T-helper 2 cell treated with Interferon-gamma antibody and Interleukin-4, amounts not matched to agents 5 μg/mL and 100 μg/mL, for 36 hours (primary cell): ENCODE results near the gene CALHM5.

Experiments
- DNase-seq: peaks from one replicate; pipeline ENCODE4 v3.0.0; 2021; ENCODE audit warnings: low spot score
- H3K27ac Mint-ChIP-seq: one replicate; pipeline ENCODE4 v1.8.0; 2021; ENCODE audit warnings: mild to moderate bottlenecking, mixed read lengths
- H3K27me3 Mint-ChIP-seq: one replicate; pipeline ENCODE4 v1.8.0; 2021; ENCODE audit warnings: low read depth, mixed read lengths
- H3K36me3 Mint-ChIP-seq: one replicate; pipeline ENCODE4 v1.8.0; 2021; ENCODE audit warnings: low read depth, mixed read lengths
- H3K4me1 Mint-ChIP-seq: one replicate; pipeline ENCODE4 v1.8.0; 2021; ENCODE audit warnings: low read depth, mixed read lengths
- H3K4me3 Mint-ChIP-seq: one replicate; pipeline ENCODE4 v1.8.0; 2022; ENCODE audit warnings: mild to moderate bottlenecking, moderate library complexity, mixed read lengths
- H3K9me3 Mint-ChIP-seq: one replicate; pipeline ENCODE4 v1.8.0; 2021; ENCODE audit warnings: mixed read lengths

CALHM5 gene

DNA sequence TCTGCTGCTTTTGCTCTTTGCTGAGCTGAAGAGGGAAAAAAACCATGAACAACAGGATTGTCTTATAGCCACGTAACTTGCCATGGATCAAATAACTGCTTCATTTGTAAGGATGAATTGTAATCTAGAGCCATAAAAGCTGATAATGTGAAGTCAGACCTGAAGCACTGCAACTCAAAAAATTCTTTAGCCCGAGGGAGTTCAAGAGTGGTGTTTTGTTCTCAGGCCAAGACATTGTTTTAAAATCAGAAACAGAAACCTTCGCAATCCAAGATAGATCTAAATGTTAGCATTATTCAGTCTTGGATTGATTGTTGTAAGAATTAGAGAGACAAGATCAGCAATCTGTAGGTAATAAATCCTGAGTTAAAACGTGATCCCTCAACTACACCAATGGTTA is 34.2 kb downstream of the CALHM5 start, which contains the start of gene TRAPPC3L:
TRAPPC3L (minus strand) TSS at position 34 of the 400 bp plus-strand sequence. CDS start 170 bp downstream, outside the sequence.
- Mint-ChIP-seq H3K27ac (no peak within 1 kb of the TSS), H3K4me1 (no peaks in the 10 kb centered on the region), H3K27me3 (peaks cover 36% of the 10 kb centered on the region), H3K4me3 (no peak within 1 kb of the TSS), H3K9me3 (no peaks in the 10 kb centered on the region), H3K36me3 (no peaks in the 10 kb centered on the region)
- no peak for DNase-seq

GRCh38 chr6:116547358-116547757 is 35.9 kb downstream of the CALHM5 start:
- Mint-ChIP-seq H3K27ac (no peak overlapping the region), H3K36me3 (no peaks in the 10 kb centered on the region), H3K4me3 (no peak overlapping the region), H3K9me3 (no peaks in the 10 kb centered on the region), H3K27me3 (peaks cover 34% of the 10 kb centered on the region), H3K4me1 (no peaks in the 10 kb centered on the region)
- no peak for DNase-seq

GRCh38 chr6:116550796-116551195 is 39.4 kb downstream of the CALHM5 start:
- Mint-ChIP-seq H3K36me3 (no peaks in the 10 kb centered on the region), H3K4me1 (no peaks in the 10 kb centered on the region), H3K4me3 (no peak overlapping the region), H3K27ac (no peak overlapping the region), H3K27me3 (peaks cover 26% of the 10 kb centered on the region), H3K9me3 (no peaks in the 10 kb centered on the region)
- no peak for DNase-seq

DNA sequence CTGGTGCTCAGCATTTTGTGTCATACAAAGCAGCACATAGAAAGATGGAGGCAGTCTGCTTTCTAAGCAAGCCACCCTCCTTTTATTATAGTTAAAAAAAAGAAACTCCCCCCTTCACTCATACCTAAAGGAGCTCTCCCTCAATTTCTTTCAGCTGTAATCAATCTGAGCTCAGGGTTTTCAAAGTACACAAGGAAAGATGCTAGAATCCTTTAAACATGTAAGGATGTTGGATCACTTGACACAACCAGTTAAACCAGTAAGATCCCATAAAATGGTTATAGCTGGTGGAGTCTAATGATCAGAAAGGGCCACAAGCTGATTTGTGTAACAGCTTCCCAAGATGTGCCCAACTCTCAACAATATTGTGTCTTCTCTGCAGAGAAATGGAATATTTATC is 42.0 kb downstream of the CALHM5 start, which contains the start of gene CALHM4:
CALHM4 (plus strand) TSS at position 301 of the 400 bp plus-strand sequence; CDS start at position 344, 43 bp downstream.
- peaks cover 21% of the 10 kb centered on the region for H3K27me3 Mint-ChIP-seq
- no peak within 1 kb of the TSS for H3K4me3 Mint-ChIP-seq
- no peaks in the 10 kb centered on the region for H3K36me3 Mint-ChIP-seq

GRCh38 chr6:116556065-116556464 is 44.6 kb downstream of the CALHM5 start:
- H3K27ac Mint-ChIP-seq = no peak overlapping the region
- H3K4me3 Mint-ChIP-seq = no peak overlapping the region
- DNase-seq = no peak
- no peaks in the 10 kb centered on the region for H3K4me1 Mint-ChIP-seq
- H3K36me3 Mint-ChIP-seq = no peaks in the 10 kb centered on the region
- H3K27me3 Mint-ChIP-seq = peaks cover 12% of the 10 kb centered on the region
- H3K9me3 Mint-ChIP-seq = no peaks in the 10 kb centered on the region

More for the DNA sequence above, 42.0 kb downstream of the CALHM5 start, which contains the start of gene CALHM4:
- no peak for DNase-seq
- H3K4me1 Mint-ChIP-seq = no peaks in the 10 kb centered on the region
- H3K9me3 Mint-ChIP-seq = no peaks in the 10 kb centered on the region
- H3K27ac Mint-ChIP-seq = no peak within 1 kb of the TSS

DNA sequence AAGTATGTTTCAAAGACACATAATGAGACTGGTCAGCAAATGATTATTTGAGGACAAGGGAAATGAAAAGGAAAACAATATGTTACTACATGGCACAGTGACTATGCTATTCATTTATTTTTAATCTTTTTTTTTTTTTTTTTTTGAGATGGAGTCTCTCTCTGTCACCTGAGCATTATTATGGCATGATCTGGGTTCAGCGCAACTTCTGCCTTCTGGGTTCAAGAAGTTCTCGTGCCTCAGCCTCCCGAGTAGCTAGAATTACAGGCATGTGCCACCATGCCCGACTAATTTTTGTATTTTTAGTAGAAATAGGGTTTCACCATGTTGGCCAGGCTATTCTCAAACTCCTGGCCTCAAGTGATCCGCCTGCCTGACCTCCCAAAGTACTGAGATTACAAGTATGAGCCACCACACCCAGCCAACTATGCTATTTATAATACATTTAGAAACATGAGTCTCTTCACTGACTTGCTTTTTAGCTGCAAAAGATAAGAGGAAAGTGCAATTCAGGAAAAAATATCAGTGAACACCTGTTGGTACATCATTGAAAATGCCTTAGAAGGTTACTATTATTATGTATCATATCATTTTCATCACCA is 45.5 kb downstream of the CALHM5 start:
- Mint-ChIP-seq H3K27ac (no peak overlapping the region), H3K9me3 (no peaks in the 10 kb centered on the region), H3K4me1 (peaks cover 2% of the 10 kb centered on the region), H3K27me3 (peaks cover 14% of the 10 kb centered on the region), H3K4me3 (no peak overlapping the region), H3K36me3 (no peaks in the 10 kb centered on the region)
- no peak for DNase-seq

DNA sequence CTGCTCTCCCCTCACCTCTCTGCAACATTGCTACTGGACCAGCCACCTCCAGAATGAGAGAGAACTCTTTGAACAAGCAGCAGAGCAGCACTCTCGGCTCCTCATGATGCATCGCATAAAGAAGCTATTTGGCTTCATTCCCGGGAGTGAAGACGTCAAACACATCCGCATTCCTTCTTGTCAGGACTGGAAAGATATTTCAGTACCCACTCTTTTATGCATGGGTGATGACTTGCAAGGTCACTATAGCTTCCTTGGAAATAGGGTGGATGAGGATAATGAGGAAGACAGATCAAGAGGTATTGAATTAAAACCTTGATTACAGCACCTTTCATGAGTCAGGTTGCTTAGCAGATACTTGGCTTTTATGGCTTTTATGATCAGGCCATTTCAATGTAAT is 46.5 kb downstream of the CALHM5 start:
- no peak for DNase-seq

GRCh38 chr6:116560130-116560529 is 48.7 kb downstream of the CALHM5 start:
- no peaks in the 10 kb centered on the region for H3K9me3 Mint-ChIP-seq
- no peak for DNase-seq
- H3K4me3 Mint-ChIP-seq = no peak overlapping the region
- H3K27ac Mint-ChIP-seq = no peak overlapping the region
- H3K27me3 Mint-ChIP-seq = peaks cover 14% of the 10 kb centered on the region
- no peaks in the 10 kb centered on the region for H3K36me3 Mint-ChIP-seq
- peaks cover 2% of the 10 kb centered on the region for H3K4me1 Mint-ChIP-seq

More for the DNA sequence above, 46.5 kb downstream of the CALHM5 start:
- Mint-ChIP-seq H3K27me3 (peaks cover 14% of the 10 kb centered on the region), H3K36me3 (no peaks in the 10 kb centered on the region), H3K27ac (no peak overlapping the region), H3K4me1 (peaks cover 2% of the 10 kb centered on the region), H3K4me3 (no peak overlapping the region), H3K9me3 (no peaks in the 10 kb centered on the region)

- DNase-seq = peak; percentile 34
- Mint-ChIP-seq H3K27me3 (peaks cover 12% of the 10 kb centered on the region), H3K4me3 (no peak overlapping the region), H3K36me3 (no peaks in the 10 kb centered on the region), H3K27ac (no peak overlapping the region), H3K9me3 (no peaks in the 10 kb centered on the region), H3K4me1 (peaks cover 2% of the 10 kb centered on the region)
Observed at GRCh38 chr6:116561377-116562018, 50.1 kb downstream of the CALHM5 start.

DNA sequence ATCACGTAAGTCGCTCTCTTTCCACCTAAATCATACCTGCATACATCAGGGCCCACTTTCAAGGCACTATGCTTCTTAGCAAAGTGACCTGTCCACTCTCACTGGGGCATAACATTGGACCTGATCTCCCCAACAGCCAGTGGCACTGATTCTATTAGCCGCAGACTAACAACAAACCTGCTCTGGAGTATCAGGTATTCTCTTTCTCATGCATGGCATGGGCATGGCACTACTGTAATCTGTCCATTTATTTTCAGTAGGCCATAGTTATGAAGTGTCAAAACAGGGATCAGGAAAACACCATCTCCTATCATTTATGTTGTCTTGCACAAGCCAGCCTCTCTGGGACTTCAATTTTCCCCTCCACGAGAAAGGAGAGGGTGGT is 50.6 kb downstream of the CALHM5 start:
- Mint-ChIP-seq H3K36me3 (no peaks in the 10 kb centered on the region), H3K4me3 (no peak overlapping the region), H3K27ac (no peak overlapping the region), H3K4me1 (peaks cover 2% of the 10 kb centered on the region), H3K9me3 (no peaks in the 10 kb centered on the region), H3K27me3 (peaks cover 17% of the 10 kb centered on the region)
- no peak for DNase-seq

DNA sequence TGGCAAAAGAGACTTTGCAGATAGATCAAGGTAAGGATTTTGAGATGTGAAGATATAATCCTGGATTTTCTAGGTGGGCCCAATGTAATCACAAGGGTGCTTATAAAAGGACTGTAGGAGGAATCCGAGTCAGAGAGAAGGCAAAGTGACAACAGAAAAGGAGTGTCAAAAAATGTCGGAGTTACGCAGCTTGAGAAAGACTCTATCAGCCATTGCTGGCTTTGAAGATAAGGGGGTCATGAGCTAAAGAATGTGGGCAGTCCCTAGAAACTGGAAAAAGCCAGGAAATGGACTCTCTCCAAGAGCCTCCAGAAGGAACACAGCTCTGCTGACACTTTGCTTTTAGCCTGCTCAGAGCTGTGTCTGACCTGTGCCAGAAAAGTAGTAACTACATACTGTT is 51.2 kb downstream of the CALHM5 start:
- Mint-ChIP-seq H3K27me3 (peaks cover 18% of the 10 kb centered on the region), H3K36me3 (no peaks in the 10 kb centered on the region), H3K4me1 (peaks cover 2% of the 10 kb centered on the region), H3K9me3 (no peaks in the 10 kb centered on the region), H3K4me3 (no peak overlapping the region), H3K27ac (no peak overlapping the region)
- no peak for DNase-seq

DNA sequence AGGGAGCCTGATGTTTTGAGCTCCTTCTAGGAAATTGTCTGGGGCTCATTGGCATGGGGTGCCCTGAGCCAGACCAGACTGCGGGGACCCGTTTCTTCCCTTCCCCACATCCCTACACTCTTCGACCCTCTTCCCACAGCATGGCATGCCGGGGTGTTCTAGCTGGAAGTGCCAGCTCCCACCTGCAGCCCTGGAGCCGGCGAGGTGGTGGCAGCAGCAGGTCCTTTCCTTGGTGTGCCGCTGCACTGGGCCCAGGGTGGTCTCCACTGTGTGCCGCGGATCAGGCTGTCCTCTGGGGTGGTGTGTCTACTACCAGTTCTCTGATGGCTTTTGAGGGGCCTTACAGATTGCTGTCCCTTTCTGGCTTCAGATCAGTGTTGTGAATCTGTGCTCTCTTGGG is 52.4 kb downstream of the CALHM5 start:
- Mint-ChIP-seq H3K27ac (no peak overlapping the region), H3K4me3 (no peak overlapping the region), H3K4me1 (peaks cover 3% of the 10 kb centered on the region), H3K36me3 (no peaks in the 10 kb centered on the region), H3K9me3 (no peaks in the 10 kb centered on the region), H3K27me3 (peaks cover 19% of the 10 kb centered on the region)
- DNase-seq = no peak

- Mint-ChIP-seq H3K4me3 (no peak overlapping the region), H3K27me3 (peaks cover 19% of the 10 kb centered on the region), H3K4me1 (peaks cover 8% of the 10 kb centered on the region), H3K36me3 (no peaks in the 10 kb centered on the region), H3K9me3 (no peaks in the 10 kb centered on the region), H3K27ac (no peak overlapping the region)
- DNase-seq = no peak
Observed at GRCh38 chr6:116564311-116564710, 52.9 kb downstream of the CALHM5 start.

DNA sequence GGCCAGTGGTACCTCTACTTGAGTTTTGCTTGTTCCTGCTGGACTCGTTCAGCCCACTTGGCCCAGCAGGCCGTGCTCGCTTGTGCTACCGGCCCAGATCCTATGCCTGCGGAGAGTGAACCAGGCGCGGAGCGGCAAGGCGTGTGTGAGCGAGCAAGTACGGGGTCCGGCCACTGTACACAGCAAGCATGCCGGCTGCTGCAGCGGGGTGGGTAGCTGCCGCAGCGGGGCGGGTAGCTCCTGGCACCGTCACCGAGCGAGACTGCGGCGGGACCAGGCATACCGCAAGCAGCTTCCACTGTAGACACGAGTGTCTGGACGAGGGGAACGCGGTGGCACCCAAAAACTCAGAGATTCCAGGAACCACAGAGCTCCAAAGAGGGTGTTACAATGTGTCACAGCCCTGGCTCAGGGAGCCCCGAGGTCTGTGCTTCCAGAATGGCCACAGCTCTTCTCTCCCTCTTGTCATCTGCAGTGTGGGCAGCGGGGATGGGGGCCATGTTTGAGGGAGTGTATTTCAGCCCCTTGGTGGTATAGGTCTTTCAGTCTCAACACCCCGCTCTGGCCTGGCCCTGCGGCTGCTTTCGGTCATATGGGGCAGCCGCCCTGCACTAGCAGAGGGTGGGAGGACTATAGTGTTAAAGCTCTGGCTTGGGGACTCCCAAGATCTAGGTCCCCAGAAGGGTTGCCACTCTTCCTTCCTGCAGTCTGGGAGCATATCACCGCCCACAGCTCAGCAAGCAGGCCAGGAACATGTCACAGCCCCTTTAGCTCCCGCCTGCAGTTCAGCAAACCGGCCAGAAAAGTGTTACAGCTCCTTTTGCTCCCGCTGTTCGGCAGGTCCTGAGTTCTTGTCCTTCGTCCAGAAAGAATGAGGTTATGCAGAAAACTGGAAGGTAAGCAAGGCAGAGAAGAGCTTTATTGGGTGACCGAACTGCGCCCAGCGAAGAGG is 53.8 kb downstream of the CALHM5 start:
- Mint-ChIP-seq H3K27ac (no peak overlapping the region), H3K27me3 (peaks cover 19% of the 10 kb centered on the region), H3K4me3 (peak overlapping the region; percentile 13), H3K36me3 (no peaks in the 10 kb centered on the region), H3K4me1 (peaks cover 13% of the 10 kb centered on the region), H3K9me3 (no peaks in the 10 kb centered on the region)
- DNase-seq = no peak
